ENCODE results near the gene RRBP1.
"Not testable (repeated sequence)": the region's sequence is repeated elsewhere in the genome, so short reads cannot be mapped to it uniquely, and the experiment has no call there.

Gene RRBP1

DNA sequence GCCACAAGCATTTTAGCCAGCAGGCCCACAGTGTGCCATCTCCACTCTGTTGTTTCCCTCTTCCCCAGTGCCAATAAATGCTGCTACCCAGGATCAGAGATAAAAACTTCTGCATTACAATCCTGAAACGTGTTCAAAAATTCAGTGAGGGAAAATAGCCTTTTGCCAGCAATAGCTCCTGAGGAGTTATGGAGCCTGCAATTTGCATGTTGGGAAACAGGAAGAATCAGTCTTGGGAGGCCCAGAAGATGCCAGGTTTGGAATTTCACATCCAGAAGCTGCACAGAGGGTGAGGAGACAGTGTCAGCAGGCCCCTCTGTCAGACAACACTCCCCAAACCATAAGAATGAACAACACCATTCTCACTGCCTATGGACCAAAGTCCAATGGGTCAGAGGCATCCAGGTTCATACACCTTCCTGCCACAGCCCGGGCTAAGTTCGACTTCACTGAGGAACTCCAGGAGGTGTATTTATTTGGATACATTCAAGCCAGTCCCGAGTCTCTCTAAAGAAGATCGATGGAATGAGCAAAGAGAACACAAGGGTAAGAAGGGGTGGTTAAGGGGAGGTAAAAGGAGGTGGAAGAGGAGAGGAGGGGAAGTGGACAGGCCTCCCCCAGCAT is 20.8 kb downstream of the RRBP1 start:
- DNase-seq (ENCODE audit: low spot score): no peak

DNA sequence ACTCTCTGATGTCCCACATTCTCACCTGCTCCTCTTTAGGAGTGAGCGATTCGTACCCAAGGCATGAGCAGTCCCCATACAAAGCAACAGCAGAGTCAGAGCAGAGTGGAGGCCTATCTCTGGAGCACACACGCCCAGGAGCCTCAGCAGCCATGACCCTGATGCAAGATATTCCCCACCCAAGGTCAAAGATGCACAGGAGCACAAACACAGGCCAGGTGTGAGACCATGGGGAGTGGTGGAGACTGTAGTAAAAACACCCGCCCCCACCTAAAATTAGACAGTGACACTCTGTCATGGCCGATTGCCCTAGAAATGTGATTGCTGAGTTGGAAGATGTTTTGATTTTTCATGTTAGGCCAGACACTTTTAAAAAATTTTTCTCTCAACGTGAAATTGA is 21.4 kb downstream of the RRBP1 start:
- DNase-seq (ENCODE audit: low spot score): no peak

DNA sequence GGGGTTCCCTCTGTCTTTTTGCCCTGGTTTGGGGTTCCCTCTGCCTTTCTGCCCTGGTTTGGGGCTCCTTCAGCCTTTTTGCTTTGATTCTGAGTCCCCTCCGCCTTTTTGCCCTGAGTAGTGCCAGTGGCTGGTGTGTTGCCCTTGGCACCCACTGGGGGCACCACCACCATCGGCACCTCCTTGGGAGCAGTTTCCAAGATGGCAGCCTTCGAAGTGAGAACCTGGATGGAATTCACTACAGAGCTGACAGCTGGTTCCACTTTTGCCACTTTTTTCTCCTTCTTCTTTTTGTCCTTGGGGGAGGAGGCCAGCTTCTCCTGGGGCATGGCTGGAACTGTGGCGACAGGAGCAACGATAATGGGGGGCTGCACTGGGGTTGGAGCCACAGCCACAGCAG is 22.2 kb downstream of the RRBP1 start:
- no peak for DNase-seq (ENCODE audit: low spot score)

DNA sequence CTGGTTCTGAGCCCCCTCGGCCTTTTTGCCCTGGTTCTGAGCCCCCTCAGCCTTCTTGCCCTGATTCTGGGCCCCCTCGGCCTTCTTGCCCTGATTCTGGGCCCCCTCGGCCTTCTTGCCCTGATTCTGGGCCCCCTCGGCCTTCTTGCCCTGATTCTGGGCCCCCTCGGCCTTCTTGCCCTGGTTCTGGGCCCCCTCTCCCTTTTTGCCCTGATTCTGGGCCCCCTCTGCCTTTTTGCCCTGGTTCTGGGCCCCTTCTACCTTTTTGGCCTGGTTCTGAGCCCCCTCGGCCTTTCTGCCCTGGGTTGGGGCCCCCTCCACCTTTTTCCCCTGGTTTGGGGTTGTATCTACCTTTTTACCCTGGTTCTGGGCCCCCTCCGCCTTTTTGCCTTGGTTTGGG is 22.7 kb downstream of the RRBP1 start:
- DNase-seq (ENCODE audit: low spot score): not testable (repeated sequence)

DNA sequence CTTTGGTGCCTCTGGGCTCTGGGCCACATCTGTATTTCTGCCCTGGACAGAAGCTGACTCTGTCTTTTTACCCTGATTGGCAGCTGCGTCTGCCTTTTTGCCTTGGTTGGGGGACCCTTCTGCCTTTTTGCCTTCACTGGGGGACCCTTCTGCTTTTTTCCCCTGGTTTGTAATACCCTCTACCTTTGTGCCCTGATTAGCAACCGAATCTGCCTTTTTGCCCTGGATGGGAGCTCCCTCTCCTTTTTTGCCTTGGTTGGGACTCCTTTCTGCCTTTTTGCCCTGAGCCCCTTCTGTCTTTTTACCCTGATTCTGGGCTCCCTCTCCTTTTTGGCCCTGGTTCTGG is 23.4 kb downstream of the RRBP1 start:
- no peak for DNase-seq (ENCODE audit: low spot score)

DNA sequence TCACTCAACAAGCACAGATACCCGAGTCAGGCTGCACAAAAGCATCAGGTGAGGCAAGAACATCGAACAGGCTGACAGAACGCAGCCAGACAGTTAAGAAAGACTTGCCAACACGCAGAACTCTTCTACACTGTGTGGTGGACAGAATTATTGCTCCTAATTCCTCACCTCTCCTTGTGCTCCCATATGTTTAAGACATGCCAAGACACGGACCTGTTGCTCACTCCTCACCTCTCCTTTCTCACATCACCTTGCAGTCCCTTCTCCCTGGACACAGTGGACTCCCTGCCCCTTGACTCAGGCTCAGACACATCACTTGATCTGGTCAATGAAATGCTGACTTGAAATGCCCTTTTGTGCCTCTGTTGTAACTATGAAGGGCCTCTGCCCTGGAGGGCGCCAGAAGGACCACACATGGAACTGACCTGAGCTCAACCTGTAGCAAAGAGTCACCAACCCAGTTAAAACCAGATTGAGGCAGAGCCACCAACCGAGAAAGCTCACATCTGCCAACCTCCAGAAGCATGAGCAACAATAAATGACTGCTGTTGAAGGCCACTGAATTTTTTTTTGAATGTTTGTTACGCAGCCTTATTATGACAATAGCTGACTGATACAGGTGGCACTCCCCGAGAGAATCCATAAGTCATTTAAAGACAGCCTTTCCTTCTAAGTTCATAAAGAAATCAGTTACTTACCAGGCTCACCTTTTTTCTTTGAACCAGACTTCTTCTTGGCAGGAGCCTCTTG is 24.0 kb downstream of the RRBP1 start:
- DNase-seq (ENCODE audit: low spot score): no peak

DNA sequence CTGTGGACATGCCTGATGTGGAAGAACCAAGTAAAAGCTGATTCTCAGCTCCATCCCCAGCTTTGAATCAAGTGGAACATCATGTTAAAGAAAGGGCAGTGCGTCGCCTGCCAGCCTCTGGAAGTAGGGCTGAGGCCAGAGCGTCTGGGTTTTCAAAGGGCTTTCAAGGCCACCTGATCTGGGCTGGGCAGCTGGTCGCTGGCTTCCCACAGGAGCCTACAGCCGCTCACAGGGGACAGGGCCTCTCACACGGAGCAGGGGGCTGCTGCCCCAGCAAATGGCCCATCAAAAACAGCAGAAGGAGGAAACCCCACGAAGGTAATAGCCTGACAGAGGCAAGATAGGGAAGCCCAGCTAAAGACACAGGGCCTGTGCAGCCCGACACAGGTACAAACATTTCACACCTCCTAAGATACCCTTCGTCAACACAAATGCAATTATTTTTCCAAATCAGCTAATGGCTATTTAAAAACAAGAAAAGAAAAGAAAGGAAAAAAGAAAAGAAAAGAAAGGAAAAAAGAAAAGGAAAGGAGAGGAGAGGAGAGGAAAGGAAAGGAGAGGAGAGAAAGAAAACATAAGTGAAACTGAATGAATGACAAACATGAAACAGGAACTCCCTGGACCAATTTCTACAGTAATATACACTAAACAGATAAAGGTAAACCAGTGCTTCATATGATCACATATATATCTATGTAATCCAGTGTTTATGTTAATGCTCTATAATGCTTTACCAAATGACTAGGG is 24.8 kb downstream of the RRBP1 start:
- no peak for DNase-seq (ENCODE audit: low spot score)

DNA sequence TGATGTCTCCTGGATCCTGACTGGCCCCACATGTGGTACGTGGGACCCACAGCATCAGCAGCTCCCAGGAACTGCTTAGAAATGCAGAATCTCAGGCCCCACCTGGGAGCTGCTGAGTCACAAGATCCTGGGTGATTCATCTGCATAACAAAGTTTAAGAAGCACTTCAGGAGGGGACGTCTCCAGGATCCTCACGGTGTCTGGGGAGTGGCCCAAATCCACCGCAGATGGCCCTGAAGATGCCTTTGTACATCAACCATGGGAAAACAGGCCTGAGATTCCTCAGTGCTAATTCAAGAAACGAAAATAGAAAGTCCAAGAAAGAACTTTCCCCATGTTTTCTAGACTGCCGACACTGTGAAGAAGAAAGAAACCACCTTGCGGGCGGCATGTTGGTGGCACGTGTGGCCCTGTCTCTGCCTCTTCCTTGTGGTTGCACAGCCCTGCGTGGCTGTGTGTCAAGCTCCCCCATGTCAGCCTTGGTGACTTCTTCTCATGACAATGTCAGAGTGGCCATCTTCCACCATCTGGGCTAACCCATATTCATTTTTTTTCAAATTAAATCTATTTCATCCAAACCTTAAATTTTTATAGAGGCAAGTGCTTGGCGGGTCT is 26.1 kb downstream of the RRBP1 start:
- peak; percentile 30 for DNase-seq (ENCODE audit: low spot score)

DNA sequence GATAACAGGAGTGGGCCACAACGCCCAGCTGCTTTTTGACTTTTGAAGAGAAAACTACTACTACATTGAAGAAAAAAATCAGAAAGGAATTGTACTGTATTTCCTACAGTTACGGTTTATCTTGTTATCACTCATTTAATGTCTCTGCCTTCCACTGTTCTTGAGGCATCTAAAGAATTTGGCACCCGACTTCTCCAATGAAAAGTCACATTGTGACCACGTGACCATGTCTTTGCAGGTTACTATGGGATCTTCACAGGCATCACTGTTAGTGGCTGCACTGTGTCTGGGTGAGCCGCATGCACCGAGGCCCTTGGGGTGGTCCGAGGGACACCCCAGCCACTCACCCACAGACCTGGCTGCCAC is 26.8 kb downstream of the RRBP1 start:
- no peak for DNase-seq (ENCODE audit: low spot score)

DNA sequence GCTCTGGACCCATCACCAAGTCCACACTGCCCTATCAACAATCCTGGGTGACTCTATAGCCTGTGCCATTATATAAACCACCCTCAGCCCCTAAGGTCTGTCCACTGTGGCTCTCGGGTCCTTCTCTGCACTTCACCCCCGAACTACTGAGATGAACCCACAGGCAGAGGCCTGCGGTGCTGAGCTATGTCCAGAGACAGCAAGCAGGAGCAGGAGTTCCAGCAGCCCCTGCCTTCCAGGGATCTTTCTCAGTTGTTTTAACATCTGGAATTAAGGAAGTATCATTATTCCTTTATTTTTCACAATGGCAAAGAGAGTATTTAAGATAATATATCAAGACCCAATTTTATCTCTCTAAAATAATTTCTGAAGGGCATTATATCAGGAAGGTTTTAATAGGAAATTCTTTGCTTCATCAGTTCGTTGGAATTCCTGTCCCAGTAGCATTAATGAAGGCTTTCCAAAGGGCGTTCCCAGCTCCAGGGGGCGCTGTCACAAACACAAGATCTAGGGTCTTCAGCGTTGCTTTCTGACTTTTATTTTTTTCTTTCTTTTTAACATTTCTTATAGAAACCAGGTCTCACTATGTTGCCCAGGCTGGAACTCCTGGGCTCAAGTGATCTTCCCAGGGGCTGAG is 27.3 kb downstream of the RRBP1 start:
- DNase-seq (ENCODE audit: low spot score): no peak

DNA sequence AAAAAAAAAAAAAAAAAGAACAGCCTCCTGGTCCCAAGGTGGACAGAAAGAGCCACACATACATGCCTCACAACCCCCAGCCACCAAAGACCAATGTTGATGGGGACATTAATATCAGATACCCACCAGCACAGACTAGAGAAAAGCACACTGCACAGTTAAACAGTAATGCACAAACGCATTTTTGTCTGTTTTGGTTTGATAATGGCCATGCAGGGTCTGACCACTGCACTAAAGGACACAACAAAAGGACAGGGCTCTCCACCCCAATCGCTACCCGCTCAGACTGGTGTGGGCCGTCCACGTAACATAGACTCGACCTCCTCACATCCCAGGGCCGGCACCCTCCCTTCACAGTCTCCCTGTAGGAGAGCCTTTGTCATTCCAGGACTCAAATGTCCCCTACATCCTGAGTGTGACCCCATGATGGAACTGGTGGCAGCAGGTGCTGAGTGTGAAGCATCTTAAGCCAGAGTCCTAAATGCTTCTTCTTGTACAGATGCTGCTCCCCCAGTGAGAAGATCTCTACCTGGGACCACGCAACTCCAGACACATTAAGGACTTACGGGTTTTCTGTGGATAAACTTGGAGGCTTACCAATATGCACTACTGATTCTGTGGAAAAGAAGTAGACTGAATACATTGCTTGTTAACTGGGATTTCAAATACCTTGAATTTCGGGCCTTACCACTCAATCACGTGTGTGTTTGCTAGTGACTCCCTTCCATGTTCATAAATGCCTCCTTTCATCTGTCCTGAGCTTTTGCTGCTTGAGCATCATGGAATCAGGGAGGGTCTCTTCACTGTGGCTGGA is 28.0 kb downstream of the RRBP1 start:
- no peak for DNase-seq (ENCODE audit: low spot score)

DNA sequence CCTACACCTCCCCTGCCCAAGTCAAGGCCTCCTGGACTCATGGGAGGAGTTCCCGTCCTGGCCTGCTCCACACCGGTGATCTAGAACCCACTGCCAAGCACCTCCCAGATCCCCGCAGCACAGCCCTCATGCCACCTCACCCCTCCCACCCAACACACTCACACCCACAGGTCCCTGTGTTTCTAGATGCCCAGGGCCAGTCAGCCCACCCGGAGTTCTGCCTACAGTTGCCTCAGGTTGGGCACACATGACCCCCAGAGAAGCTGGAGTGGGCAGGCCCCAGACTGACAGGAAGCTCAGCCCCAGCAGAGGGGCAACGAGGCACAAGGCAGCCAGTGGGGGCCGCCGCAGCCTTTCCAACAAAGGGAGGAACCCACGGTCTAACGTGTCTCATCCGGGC is 29.6 kb downstream of the RRBP1 start:
- no peak for DNase-seq (ENCODE audit: low spot score)

DNA sequence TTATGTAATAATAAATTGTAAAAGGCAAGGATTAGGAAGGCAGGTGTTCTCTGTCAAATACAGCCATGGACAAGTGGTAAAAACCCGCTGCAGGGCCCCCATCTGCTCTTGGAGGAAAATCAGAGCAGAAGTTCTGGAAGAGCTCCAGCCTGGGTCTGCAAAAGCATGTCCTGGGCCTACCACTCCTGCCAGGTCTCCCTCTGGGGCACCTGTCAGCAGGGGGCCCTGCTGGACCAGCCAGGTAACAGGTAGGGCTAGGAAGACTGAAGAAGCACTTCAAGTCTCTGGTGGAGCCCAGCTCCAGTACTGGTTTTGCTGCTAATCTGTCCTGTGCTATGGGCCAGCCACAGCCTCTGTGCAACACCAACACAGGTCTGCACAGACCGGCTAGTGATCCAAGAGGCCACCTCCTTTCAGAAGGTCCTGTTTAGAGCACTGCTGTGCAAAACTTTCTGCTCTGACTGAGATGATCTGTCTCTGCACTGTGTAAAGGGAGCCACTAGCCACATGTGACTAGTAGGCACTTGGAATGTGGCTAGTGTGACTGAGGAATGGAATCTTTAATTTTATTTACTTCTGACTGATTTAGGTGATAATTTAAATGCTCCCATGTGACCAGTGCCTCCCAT is 30.2 kb downstream of the RRBP1 start:
- no peak for DNase-seq (ENCODE audit: low spot score)

DNA sequence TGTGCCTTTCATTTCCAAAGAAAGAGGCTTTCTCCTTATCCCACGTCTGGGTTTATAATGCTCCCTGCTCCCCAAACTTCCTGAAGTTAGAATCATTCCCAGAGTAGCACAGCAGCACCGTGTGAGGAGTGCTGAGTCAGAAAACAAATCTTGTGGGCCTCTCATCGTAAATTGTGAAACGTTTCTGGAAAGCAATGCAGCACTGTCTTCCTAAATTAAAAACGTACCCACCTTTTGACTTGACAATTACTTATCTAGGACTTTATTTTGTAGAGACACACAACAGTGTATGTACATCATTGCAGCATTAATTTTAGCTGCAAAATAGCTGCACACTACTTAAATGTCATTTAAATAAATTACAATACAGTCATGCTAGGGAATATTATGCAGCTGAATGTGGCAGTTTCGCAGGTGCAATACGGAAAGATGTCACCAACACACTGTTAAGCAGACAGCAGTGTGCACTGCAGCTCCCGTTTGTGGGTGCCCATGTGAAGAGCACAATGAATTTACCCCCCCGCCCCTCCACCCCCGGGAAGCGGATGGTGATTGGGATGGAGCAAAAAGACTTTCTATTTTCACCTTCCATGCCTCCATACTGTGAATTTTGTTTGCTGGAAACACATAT is 30.8 kb downstream of the RRBP1 start:
- DNase-seq (ENCODE audit: low spot score): no peak

DNA sequence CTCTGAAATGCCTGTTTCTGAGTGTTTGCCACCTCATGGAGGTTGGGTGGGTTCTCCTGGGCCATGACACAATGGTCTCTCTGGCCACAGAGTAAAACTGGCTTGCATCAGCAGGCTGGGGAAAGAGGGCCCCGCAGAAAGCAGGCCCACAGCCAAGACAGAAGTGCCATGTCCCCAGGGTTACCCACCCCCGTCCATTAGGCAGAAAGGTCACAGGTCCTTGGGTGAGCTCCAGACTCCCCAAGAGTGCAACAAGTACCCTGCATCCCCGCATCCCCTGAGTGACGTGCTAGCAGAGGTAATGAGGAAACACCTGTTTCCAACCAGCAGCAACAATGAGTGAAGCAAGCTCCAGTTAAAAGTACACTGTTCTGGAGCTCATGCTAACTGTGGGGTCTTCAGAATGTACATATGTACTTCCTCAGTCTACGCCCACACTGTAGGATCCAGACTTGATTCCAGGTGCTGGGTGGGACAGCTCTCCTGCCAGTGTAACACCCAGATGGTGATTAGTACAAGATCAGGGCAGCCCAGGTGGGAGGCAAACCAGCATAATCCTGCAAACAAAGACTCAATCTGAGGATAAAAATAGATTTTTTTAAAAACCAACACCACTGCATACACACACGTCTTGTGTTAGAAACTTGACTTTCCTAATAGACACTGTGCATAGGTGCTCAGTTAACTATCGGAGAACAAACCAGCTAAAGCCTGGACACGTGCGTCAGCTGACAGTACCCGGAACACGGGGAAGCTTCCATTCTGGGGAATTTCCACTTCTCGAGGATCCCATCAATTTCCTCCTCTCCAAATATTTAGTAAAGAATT is 31.5 kb downstream of the RRBP1 start:
- DNase-seq (ENCODE audit: low spot score): no peak

DNA sequence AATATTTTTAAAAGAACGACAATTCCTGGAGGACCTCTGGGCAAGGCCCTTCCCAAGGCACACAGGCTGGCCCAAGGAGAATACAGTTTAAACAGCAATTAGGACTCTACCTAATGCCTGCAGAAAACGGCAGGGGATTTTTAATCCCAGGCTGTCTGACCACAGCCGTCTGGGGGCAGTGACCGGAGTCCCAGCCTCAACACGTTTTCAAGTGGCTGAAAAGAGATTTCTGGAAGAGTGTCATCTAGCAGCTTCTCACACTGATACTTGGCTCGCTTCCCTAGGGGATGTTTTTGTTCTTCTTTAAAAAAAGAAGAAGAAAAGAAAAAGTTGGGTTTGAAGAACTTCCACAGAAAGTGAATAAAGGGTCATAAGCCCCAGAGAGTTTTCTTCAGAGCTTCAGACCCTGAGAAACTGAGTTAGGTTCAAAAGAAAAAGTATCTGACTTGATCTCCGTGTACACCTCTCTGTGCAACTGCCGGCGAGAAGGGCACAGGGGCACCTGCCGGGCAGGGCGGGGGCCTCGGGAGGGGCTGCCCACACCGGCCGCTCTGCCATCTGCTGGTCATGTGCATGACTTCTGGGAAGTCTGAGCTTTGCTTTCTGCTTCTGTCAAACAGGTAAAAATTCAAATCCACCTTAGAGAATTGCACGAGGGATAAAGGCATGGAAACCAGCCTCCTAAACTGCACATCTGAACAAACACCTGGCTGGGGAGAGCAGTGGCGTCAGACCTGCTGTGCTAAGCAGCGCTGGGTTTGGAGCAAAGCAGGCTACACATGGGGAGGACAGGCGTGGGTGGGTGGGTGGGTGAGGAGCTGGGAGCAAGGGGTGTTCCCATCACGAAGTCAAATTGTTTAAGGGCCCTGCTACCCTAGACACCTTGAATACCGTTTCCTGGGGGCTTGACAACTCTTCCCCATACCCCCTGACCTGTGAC is 33.0 kb downstream of the RRBP1 start:
- no peak for DNase-seq (ENCODE audit: low spot score)

DNA sequence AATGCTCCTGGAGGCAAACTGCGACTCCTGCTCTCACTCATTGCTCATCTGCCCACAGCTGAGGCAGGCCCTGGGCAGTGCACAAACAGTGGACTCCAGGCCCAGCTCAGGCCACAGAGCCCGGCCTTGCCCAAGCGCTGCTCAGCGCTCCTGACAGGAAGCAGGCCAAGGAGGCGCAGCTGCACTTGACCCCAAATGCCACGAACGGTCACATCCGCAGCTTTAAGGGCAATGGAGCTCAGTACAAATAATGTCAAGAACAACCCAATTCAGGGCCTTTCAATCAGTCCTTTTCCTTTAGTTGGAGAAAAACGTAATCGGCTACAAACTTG is 33.8 kb downstream of the RRBP1 start:
- DNase-seq (ENCODE audit: low spot score): no peak

DNA sequence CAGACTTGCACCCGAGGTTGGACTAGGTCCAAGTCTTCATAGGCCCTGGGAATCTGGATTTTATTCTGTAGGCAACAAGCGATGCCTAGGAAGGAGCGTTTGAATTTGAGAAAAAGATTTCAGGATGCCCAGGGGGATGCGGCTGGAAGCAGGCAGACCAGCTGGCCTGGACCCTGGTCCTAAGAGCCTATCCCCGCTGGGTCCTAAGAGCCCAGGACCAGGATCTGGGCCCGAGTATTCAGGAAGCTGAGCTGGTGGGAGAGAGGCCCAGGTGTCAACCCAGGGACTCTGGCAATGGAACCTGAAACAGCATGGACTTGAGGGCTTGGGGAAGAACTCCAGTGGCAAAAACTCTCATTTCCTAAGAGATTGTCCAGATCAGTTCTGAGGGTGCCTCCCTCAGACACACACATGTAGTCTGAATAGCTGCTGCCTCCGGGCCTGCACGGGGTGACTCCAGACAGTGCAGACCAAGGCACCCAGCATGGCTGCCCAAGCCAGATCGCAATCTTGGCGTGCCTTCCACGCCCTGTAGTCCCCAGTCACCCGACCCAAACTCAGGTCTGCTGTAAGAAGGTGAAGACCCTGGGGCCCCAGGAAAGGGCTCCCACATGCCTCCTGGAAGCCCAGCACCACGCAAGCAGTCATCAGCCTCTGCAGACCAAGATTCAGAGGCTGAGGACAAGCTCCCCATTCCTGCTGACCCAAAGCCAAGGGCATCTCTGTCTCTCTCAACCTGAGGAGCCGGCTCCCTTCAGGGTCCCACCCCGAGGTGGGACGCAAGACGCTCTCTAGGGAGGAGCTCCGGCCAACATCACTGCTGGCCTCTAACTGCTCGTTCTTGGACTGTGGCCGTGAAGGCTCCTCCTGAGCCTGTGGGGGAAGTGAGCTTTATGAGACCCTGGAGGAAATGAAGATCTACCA is 34.4 kb downstream of the RRBP1 start:
- DNase-seq (ENCODE audit: low spot score): no peak

Measured in RKO (cell line).